ENCODE results near the gene USF1. TPM values are rescaled to one million over a fixed set of nuclear protein-coding genes. Genes with fewer than 3 reads are reported as not detected.
A peak's percentile ranks its signal among the peaks of the same experiment; 100 is the strongest.

Gene USF1
- total and polyA plus RNA-seq, 9 of the 15 experiments (the other 6 are each of a cell fraction or from before 2014, with no cell fraction given) = 7.4 to 60.2 (median 54.2) TPM

DNA sequence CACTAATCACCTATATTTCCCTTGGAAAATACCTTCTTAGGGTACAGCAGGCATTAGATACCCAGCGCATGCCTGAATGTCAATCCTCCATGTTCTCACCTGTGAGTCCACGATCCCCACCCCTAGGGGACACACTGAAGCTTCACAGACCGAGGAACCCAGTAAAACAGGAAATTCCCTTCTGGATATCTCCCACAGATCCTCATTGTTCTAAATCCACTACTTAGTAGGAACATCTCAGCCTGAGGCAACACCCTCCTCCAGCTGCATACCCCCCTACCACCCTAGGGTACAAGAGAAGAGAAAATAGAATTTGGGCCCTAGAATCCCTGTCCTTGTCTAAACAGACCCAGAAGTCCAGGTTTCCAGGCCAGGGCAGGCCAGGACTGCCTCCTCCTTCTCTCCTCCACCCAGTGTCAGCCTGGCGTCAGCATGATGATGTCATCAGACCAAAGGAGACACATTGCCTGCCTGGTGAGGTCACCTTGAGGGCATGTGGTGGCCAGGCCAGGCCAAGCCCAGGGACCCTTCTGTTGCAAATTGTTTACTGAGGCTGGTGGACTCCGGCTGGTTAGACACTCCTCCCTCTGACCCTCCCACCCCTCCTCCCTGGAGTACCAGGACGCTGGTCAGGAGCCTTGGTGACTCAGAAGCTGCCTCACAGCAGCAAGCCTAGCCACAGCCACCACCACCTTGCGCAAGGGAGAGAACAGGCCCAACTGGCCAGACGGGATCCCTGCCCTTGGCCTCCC is 37.4 kb upstream of the USF1 start (continued):
- TF ChIP-seq, protein P1, sequence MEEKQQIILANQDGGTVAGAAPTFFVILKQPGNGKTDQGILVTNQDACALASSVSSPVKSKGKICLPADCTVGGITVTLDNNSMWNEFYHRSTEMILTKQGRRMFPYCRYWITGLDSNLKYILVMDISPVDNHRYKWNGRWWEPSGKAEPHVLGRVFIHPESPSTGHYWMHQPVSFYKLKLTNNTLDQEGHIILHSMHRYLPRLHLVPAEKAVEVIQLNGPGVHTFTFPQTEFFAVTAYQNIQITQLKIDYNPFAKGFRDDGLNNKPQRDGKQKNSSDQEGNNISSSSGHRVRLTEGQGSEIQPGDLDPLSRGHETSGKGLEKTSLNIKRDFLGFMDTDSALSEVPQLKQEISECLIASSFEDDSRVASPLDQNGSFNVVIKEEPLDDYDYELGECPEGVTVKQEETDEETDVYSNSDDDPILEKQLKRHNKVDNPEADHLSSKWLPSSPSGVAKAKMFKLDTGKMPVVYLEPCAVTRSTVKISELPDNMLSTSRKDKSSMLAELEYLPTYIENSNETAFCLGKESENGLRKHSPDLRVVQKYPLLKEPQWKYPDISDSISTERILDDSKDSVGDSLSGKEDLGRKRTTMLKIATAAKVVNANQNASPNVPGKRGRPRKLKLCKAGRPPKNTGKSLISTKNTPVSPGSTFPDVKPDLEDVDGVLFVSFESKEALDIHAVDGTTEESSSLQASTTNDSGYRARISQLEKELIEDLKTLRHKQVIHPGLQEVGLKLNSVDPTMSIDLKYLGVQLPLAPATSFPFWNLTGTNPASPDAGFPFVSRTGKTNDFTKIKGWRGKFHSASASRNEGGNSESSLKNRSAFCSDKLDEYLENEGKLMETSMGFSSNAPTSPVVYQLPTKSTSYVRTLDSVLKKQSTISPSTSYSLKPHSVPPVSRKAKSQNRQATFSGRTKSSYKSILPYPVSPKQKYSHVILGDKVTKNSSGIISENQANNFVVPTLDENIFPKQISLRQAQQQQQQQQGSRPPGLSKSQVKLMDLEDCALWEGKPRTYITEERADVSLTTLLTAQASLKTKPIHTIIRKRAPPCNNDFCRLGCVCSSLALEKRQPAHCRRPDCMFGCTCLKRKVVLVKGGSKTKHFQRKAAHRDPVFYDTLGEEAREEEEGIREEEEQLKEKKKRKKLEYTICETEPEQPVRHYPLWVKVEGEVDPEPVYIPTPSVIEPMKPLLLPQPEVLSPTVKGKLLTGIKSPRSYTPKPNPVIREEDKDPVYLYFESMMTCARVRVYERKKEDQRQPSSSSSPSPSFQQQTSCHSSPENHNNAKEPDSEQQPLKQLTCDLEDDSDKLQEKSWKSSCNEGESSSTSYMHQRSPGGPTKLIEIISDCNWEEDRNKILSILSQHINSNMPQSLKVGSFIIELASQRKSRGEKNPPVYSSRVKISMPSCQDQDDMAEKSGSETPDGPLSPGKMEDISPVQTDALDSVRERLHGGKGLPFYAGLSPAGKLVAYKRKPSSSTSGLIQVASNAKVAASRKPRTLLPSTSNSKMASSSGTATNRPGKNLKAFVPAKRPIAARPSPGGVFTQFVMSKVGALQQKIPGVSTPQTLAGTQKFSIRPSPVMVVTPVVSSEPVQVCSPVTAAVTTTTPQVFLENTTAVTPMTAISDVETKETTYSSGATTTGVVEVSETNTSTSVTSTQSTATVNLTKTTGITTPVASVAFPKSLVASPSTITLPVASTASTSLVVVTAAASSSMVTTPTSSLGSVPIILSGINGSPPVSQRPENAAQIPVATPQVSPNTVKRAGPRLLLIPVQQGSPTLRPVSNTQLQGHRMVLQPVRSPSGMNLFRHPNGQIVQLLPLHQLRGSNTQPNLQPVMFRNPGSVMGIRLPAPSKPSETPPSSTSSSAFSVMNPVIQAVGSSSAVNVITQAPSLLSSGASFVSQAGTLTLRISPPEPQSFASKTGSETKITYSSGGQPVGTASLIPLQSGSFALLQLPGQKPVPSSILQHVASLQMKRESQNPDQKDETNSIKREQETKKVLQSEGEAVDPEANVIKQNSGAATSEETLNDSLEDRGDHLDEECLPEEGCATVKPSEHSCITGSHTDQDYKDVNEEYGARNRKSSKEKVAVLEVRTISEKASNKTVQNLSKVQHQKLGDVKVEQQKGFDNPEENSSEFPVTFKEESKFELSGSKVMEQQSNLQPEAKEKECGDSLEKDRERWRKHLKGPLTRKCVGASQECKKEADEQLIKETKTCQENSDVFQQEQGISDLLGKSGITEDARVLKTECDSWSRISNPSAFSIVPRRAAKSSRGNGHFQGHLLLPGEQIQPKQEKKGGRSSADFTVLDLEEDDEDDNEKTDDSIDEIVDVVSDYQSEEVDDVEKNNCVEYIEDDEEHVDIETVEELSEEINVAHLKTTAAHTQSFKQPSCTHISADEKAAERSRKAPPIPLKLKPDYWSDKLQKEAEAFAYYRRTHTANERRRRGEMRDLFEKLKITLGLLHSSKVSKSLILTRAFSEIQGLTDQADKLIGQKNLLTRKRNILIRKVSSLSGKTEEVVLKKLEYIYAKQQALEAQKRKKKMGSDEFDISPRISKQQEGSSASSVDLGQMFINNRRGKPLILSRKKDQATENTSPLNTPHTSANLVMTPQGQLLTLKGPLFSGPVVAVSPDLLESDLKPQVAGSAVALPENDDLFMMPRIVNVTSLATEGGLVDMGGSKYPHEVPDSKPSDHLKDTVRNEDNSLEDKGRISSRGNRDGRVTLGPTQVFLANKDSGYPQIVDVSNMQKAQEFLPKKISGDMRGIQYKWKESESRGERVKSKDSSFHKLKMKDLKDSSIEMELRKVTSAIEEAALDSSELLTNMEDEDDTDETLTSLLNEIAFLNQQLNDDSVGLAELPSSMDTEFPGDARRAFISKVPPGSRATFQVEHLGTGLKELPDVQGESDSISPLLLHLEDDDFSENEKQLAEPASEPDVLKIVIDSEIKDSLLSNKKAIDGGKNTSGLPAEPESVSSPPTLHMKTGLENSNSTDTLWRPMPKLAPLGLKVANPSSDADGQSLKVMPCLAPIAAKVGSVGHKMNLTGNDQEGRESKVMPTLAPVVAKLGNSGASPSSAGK (IDR thresholded peaks at IDR 0.05) = 0 out of 2 replicates have a peak, but pooled peaks have one; percentile 44
- TF ChIP-seq FUS (optimal IDR thresholded peaks at IDR 0.05; ENCODE audit: low read depth, low read length) (no peak), ZFX (CRISPR knock-in tag; IDR thresholded peaks at IDR 0.05) (peak; percentile 66), ZNF584 (CRISPR knock-in tag; IDR thresholded peaks at IDR 0.05; ENCODE audit: low read depth) (peak; percentile 67; the same call in 1 of the 2 replicates), ZNF707 (CRISPR knock-in tag; conservative IDR thresholded peaks at IDR 0.05) (no peak), L3MBTL2 (IDR thresholded peaks at IDR 0.05) (peak; percentile 61; the same call in 1 of the 2 replicates), TEAD2 (tag; IDR thresholded peaks at IDR 0.05) (no peak), U2AF2 (optimal IDR thresholded peaks at IDR 0.05; ENCODE audit: low read depth, low read length) (no peak), SMARCA4 (IDR thresholded peaks at IDR 0.05) (peak; percentile 70)
